PFSK-1 (cell line): ENCODE data around the gene WDR64.

ENCODE experiments used
- POLR2AphosphoS5 ChIP-seq: IDR thresholded peaks from 2 replicates; pipeline ENCODE4 v1.6.1; 2012; ENCODE audit warnings: low read depth, mild to moderate bottlenecking, control low read depth, low read length, moderate library complexity
- REST ChIP-seq, 2 experiments: IDR thresholded peaks; 2 replicates each; pipeline versions ENCODE4 v1.6.1 to v1.8.0; 2011 to 2012; ENCODE audit warnings: low read depth in 2 of 2, low read length in 2 of 2, control low read depth in 1 of 2, inconsistent platforms in 1 of 2, mild to moderate bottlenecking in 1 of 2, moderate library complexity in 1 of 2; ENCODE audit not compliant: insufficient read depth in 1 of 2
- SIN3A ChIP-seq: IDR thresholded peaks from 2 replicates; pipeline ENCODE4 v1.6.1; 2012; ENCODE audit warnings: mild to moderate bottlenecking, low read length, moderate library complexity, borderline replicate concordance; ENCODE audit not compliant: insufficient read depth
- TAF1 ChIP-seq: IDR thresholded peaks from 2 replicates; pipeline ENCODE4 v1.6.1; 2012; ENCODE audit warnings: low read length, control low read depth, borderline replicate concordance; ENCODE audit not compliant: insufficient read depth

- TF ChIP-seq REST (IDR thresholded peaks at IDR 0.05; ENCODE audit: insufficient read depth in 1 of 2, low read depth in 2 of 2, low read length in 2 of 2) (no peak), POLR2AphosphoS5 (no peak), TAF1 (no peak), SIN3A (no peak)
These were observed 20.2 kb downstream of the WDR64 start for GRCh38 chr1:241672301-241672700.
